Astrocyte of the spinal cord (primary cell): ENCODE results near the gene KCNIP4.
A peak's percentile ranks its signal among the peaks of the same experiment; 100 is the strongest.

ENCODE experiments used
- DNase-seq: peaks from one replicate; pipeline ENCODE4 v3.0.0; 2011; ENCODE audit warnings: low read depth, low spot score
- H3K4me3 ChIP-seq: 2 replicates; pipeline ENCODE4 v1.5.1; 2011; ENCODE audit warnings: low read depth, mild to moderate bottlenecking, low read length, moderate library complexity
- in situ Hi-C: cut with HindIII; loops from 2 replicates; pipeline ENCODE4 v1.10.0; 2017; ENCODE audit warnings: low sequenced_read_pairs
- TF ChIP-seq, protein P1 (sequence below): IDR thresholded peaks from 2 replicates; pipeline ENCODE4 v1.5.1; 2012; ENCODE audit warnings: low read depth, mild to moderate bottlenecking, low read length, inconsistent platforms

Gene KCNIP4

DNA sequence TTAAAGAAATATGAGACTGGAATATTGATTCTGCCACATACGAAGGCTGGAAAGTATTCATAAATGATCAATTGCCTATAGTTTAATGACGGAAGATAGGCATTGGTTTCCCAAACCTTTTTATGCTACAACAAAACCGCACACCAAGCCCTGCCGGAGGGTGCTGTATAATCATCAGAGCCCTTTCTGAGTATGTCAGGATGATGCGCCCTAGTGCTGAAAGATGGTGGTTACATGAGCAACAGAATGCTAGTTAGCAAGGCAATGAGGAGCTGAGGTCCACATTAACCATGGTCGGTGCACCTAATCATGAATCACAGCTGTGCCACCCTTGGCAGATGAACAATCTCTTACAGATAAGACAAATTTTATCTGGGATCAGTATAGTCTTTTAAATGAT is 757.3 kb downstream of the KCNIP4 start:
- TF ChIP-seq, protein P1, sequence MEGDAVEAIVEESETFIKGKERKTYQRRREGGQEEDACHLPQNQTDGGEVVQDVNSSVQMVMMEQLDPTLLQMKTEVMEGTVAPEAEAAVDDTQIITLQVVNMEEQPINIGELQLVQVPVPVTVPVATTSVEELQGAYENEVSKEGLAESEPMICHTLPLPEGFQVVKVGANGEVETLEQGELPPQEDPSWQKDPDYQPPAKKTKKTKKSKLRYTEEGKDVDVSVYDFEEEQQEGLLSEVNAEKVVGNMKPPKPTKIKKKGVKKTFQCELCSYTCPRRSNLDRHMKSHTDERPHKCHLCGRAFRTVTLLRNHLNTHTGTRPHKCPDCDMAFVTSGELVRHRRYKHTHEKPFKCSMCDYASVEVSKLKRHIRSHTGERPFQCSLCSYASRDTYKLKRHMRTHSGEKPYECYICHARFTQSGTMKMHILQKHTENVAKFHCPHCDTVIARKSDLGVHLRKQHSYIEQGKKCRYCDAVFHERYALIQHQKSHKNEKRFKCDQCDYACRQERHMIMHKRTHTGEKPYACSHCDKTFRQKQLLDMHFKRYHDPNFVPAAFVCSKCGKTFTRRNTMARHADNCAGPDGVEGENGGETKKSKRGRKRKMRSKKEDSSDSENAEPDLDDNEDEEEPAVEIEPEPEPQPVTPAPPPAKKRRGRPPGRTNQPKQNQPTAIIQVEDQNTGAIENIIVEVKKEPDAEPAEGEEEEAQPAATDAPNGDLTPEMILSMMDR, result no peak
- in situ Hi-C loops, result no loop called here
- DNase-seq, result no peak
- no peak overlapping the region for H3K4me3 ChIP-seq

GRCh38 chr4:21184788-21185187 is 763.8 kb downstream of the KCNIP4 start:
- in situ Hi-C loops, result no loop called here
- H3K4me3 ChIP-seq, result no peak overlapping the region
- TF ChIP-seq, protein P1, result no peak
- DNase-seq, result no peak

DNA sequence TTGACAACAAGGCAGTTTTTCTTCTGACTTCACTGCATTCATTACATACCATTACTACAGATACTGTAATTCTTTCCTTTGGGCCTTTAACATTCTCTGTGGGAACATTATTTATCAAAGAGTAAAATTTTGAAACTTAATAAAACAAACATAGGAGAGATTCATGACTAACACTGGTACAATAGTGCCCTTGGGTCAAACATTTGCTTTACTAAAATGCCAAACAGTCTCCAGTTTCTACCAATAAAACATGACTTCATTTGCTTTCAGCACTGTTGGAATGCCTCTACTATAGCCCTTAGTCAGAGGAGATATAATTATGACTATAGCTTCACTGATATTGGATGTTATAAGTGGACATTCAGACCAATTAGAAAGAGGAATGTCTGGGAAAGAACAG is 766.9 kb downstream of the KCNIP4 start:
- in situ Hi-C loops, result no loop called here
- no peak overlapping the region for H3K4me3 ChIP-seq
- DNase-seq, result peak; percentile 32
- TF ChIP-seq, protein P1, result no peak

DNA sequence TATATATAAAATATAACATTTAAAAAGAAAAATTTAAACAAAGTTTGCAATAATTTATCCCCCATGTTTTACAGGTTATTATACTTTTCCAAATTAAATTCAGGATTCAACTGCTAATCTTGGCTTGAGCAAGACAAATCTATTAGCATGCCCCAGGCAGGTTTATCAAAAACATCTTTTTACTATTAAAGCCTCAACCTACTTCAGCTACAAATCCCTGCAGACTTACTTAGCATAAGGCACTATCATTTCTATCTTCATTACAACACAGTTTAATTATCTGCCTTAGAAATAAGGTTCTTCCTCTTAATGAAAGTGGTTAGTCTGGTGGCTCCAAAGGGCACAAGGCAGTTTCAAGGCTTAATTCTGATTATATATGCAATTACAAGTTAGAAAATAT is 770.7 kb downstream of the KCNIP4 start:
- TF ChIP-seq, protein P1, result no peak
- in situ Hi-C loops, result no loop called here
- DNase-seq, result no peak
- no peak overlapping the region for H3K4me3 ChIP-seq

DNA sequence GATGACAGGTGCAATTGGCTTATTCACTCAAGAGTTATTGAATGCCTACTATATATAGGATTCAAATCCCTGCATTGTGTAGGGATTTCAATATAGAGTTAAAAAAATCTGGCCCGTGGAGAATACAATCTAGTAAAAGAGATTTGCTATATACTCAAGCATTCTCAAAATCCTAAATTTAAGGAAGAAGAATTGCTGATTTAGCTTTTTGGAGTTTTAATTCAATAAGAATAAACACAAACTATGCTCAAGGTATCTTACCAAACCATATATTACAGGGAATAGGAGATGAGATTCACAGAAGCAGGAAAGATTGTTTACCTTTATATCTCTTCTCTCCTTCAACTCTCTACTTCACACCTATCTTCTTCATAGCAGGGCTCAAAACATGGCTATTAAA is 771.5 kb downstream of the KCNIP4 start:
- no peak for DNase-seq
- TF ChIP-seq, protein P1, result no peak
- in situ Hi-C loops, result no loop called here

GRCh38 chr4:21167711-21168110 is 780.9 kb downstream of the KCNIP4 start:
- H3K4me3 ChIP-seq, result no peak overlapping the region
- in situ Hi-C loops, result no loop called here
- TF ChIP-seq, protein P1, result no peak
- no peak for DNase-seq

More for the DNA sequence above, 771.5 kb downstream of the KCNIP4 start:
- no peak overlapping the region for H3K4me3 ChIP-seq

GRCh38 chr4:21155367-21155766 is 793.2 kb downstream of the KCNIP4 start:
- in situ Hi-C loops, result no loop called here
- TF ChIP-seq, protein P1, result no peak
- DNase-seq, result no peak
- H3K4me3 ChIP-seq, result no peak overlapping the region
